ENCODE data around the gene TMTC1. TPM values are rescaled to one million over a fixed set of nuclear protein-coding genes. Genes with fewer than 3 reads are reported as not detected.

Gene TMTC1
- total RNA-seq, 1 donor from 2014 or later: 16.1 TPM

GRCh38 chr12:29569132-29569757 is 214.5 kb downstream of the TMTC1 start:
- H3K9ac ChIP-seq: no peak overlapping the region
- no peak for TF ChIP-seq EZH2phosphoT487 (IDR thresholded peaks at IDR 0.05)
- TF ChIP-seq, protein P1, sequence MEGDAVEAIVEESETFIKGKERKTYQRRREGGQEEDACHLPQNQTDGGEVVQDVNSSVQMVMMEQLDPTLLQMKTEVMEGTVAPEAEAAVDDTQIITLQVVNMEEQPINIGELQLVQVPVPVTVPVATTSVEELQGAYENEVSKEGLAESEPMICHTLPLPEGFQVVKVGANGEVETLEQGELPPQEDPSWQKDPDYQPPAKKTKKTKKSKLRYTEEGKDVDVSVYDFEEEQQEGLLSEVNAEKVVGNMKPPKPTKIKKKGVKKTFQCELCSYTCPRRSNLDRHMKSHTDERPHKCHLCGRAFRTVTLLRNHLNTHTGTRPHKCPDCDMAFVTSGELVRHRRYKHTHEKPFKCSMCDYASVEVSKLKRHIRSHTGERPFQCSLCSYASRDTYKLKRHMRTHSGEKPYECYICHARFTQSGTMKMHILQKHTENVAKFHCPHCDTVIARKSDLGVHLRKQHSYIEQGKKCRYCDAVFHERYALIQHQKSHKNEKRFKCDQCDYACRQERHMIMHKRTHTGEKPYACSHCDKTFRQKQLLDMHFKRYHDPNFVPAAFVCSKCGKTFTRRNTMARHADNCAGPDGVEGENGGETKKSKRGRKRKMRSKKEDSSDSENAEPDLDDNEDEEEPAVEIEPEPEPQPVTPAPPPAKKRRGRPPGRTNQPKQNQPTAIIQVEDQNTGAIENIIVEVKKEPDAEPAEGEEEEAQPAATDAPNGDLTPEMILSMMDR (IDR thresholded peaks at IDR 0.05): no peak
- no peak for TF ChIP-seq EZH2 (IDR thresholded peaks at IDR 0.05)
- H3K4me2 ChIP-seq: no peak overlapping the region
- H3F3A ChIP-seq (ENCODE audit: low read depth): no peaks in the 10 kb centered on the region
- H3K36me3 Mint-ChIP-seq: peaks cover 33% of the 10 kb centered on the region
- H4K20me1 ChIP-seq (ENCODE audit: low read depth): no peaks in the 10 kb centered on the region
- H3K27me3 ChIP-seq: no peaks in the 10 kb centered on the region
- peaks cover 11% of the 10 kb centered on the region for H3K9me3 Mint-ChIP-seq
- no peaks in the 10 kb centered on the region for H3K36me3 ChIP-seq
- H3K4me3 ChIP-seq: no peak overlapping the region
- no peak overlapping the region for H2AFZ ChIP-seq (replicated peaks)
- no peaks in the 10 kb centered on the region for H3K9me3 ChIP-seq (ENCODE audit: low read depth)
- peaks cover 32% of the 10 kb centered on the region for H3K4me1 Mint-ChIP-seq
- no peaks in the 10 kb centered on the region for H3K79me2 ChIP-seq (ENCODE audit: low read depth)
- no peak overlapping the region for H3K27ac Mint-ChIP-seq
- no peak overlapping the region for H3K4me3 Mint-ChIP-seq
- no peak for DNase-seq (ENCODE audit: low spot score)
- H3K27me3 Mint-ChIP-seq (ENCODE audit: insufficient read depth, low read depth): no peaks in the 10 kb centered on the region
- H3K27ac ChIP-seq: no peak overlapping the region
- no peaks in the 10 kb centered on the region for H3K4me1 ChIP-seq

DNA sequence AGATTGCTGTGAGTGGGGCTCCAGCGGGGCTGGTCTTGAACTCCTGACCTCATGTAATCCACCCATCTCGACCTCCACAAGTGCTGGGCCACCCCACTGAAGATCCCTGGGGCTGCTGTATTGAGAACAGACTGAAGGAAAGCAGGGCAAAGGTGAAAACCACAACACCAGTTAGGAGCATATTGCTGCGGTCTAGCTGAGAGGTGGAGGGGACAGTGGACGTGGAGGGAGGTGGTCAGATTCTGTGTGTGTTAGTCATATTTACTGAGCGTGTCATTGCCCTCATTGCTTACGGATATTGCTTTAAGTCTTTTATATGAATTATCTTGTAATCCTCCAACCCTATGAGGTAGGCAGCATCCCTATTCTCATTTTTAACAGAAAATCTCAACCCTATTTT is 217.3 kb downstream of the TMTC1 start:
- H3K4me3 Mint-ChIP-seq: no peak overlapping the region
- no peak for DNase-seq (ENCODE audit: low spot score)
- Histone ChIP-seq H3K4me1 (no peaks in the 10 kb centered on the region), H3K4me3 (no peak overlapping the region), H3F3A (ENCODE audit: low read depth) (no peaks in the 10 kb centered on the region), H3K27me3 (no peaks in the 10 kb centered on the region), H4K20me1 (ENCODE audit: low read depth) (no peaks in the 10 kb centered on the region), H3K4me2 (no peak overlapping the region), H2AFZ (replicated peaks) (no peak overlapping the region), H3K27ac (no peak overlapping the region), H3K9ac (no peak overlapping the region), H3K9me3 (ENCODE audit: low read depth) (no peaks in the 10 kb centered on the region), H3K36me3 (no peaks in the 10 kb centered on the region), H3K79me2 (ENCODE audit: low read depth) (no peaks in the 10 kb centered on the region)
- H3K4me1 Mint-ChIP-seq: peaks cover 51% of the 10 kb centered on the region
- no peak for TF ChIP-seq EZH2 (IDR thresholded peaks at IDR 0.05)
- TF ChIP-seq, protein P1 (IDR thresholded peaks at IDR 0.05): no peak
- TF ChIP-seq EZH2phosphoT487 (IDR thresholded peaks at IDR 0.05): no peak
- no peak overlapping the region for H3K27ac Mint-ChIP-seq
- H3K36me3 Mint-ChIP-seq: peaks cover 27% of the 10 kb centered on the region
- no peaks in the 10 kb centered on the region for H3K27me3 Mint-ChIP-seq (ENCODE audit: insufficient read depth, low read depth)
- peaks cover 11% of the 10 kb centered on the region for H3K9me3 Mint-ChIP-seq

- Histone ChIP-seq H3K36me3 (no peaks in the 10 kb centered on the region), H3K79me2 (ENCODE audit: low read depth) (no peaks in the 10 kb centered on the region), H3K9me3 (ENCODE audit: low read depth) (no peaks in the 10 kb centered on the region), H3K4me1 (no peaks in the 10 kb centered on the region), H3K4me2 (no peak overlapping the region), H3K27ac (no peak overlapping the region), H3K4me3 (no peak overlapping the region), H3F3A (ENCODE audit: low read depth) (no peaks in the 10 kb centered on the region), H4K20me1 (ENCODE audit: low read depth) (no peaks in the 10 kb centered on the region), H3K27me3 (no peaks in the 10 kb centered on the region), H3K9ac (no peak overlapping the region), H2AFZ (replicated peaks) (no peak overlapping the region)
- Mint-ChIP-seq H3K27ac (no peak overlapping the region), H3K27me3 (ENCODE audit: insufficient read depth, low read depth) (no peaks in the 10 kb centered on the region), H3K4me3 (no peak overlapping the region), H3K36me3 (peaks cover 21% of the 10 kb centered on the region), H3K4me1 (peaks cover 51% of the 10 kb centered on the region), H3K9me3 (peaks cover 11% of the 10 kb centered on the region)
- TF ChIP-seq EZH2 (IDR thresholded peaks at IDR 0.05): no peak
- no peak for DNase-seq (ENCODE audit: low spot score)
These were observed 218.0 kb downstream of the TMTC1 start for GRCh38 chr12:29565727-29566126.

DNA sequence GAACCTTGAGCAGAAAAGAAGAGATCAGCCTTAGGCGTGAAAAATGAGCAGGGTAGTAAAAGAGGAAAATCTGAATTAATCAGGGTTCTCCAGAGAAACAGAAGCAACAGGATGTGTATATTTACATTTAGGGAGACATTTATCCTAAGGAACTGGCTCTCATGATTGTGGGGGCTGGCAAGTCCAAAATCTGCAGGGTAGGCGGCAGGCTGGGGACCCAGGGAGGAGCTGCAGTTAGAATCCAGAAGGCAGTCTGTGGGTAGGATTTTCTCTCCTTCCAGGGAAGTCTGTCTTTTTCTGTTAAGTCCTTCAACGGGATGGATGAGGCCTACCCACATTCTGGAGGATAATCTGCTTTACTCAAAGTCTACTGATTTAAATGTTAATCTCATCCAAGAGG is 218.8 kb downstream of the TMTC1 start:
- Histone ChIP-seq H3K27ac (no peak overlapping the region), H4K20me1 (ENCODE audit: low read depth) (no peaks in the 10 kb centered on the region), H3F3A (ENCODE audit: low read depth) (no peaks in the 10 kb centered on the region), H3K4me3 (no peak overlapping the region), H3K9ac (no peak overlapping the region), H3K79me2 (ENCODE audit: low read depth) (no peaks in the 10 kb centered on the region), H3K9me3 (ENCODE audit: low read depth) (no peaks in the 10 kb centered on the region), H2AFZ (replicated peaks) (no peak overlapping the region), H3K27me3 (no peaks in the 10 kb centered on the region), H3K4me2 (no peak overlapping the region), H3K36me3 (no peaks in the 10 kb centered on the region), H3K4me1 (no peaks in the 10 kb centered on the region)
- Mint-ChIP-seq H3K4me3 (no peak overlapping the region), H3K9me3 (peaks cover 11% of the 10 kb centered on the region), H3K27me3 (ENCODE audit: insufficient read depth, low read depth) (no peaks in the 10 kb centered on the region), H3K36me3 (peaks cover 20% of the 10 kb centered on the region), H3K4me1 (peaks cover 55% of the 10 kb centered on the region), H3K27ac (no peak overlapping the region)
- DNase-seq (ENCODE audit: low spot score): no peak
- TF ChIP-seq, protein P1 (IDR thresholded peaks at IDR 0.05): no peak
- no peak for TF ChIP-seq EZH2phosphoT487 (IDR thresholded peaks at IDR 0.05)
- no peak for TF ChIP-seq EZH2 (IDR thresholded peaks at IDR 0.05)
